Measurements from ENCODE around the gene GLI1.

GRCh38 chr12:57450057-57450456 lies 9.5 kb upstream of the GLI1 start:
- TF ChIP-seq, protein P1, sequence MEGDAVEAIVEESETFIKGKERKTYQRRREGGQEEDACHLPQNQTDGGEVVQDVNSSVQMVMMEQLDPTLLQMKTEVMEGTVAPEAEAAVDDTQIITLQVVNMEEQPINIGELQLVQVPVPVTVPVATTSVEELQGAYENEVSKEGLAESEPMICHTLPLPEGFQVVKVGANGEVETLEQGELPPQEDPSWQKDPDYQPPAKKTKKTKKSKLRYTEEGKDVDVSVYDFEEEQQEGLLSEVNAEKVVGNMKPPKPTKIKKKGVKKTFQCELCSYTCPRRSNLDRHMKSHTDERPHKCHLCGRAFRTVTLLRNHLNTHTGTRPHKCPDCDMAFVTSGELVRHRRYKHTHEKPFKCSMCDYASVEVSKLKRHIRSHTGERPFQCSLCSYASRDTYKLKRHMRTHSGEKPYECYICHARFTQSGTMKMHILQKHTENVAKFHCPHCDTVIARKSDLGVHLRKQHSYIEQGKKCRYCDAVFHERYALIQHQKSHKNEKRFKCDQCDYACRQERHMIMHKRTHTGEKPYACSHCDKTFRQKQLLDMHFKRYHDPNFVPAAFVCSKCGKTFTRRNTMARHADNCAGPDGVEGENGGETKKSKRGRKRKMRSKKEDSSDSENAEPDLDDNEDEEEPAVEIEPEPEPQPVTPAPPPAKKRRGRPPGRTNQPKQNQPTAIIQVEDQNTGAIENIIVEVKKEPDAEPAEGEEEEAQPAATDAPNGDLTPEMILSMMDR (IDR thresholded peaks at IDR 0.05; ENCODE audit: poor library complexity, severe bottlenecking), result no peak
- TF ChIP-seq TAF1 (IDR thresholded peaks at IDR 0.05; ENCODE audit: low read depth) (no peak), POLR2AphosphoS5 (IDR thresholded peaks at IDR 0.05) (no peak), EZH2 (IDR thresholded peaks at IDR 0.05; ENCODE audit: borderline replicate concordance, insufficient read depth, low read length, poor library complexity, severe bottlenecking) (no peak), REST (IDR thresholded peaks at IDR 0.05; ENCODE audit: borderline replicate concordance) (no peak), EP300 (conservative IDR thresholded peaks at IDR 0.05; ENCODE audit: poor library complexity, severe bottlenecking) (no peak), MXI1 (conservative IDR thresholded peaks at IDR 0.05; ENCODE audit: poor library complexity, severe bottlenecking) (no peak), RAD21 (conservative IDR thresholded peaks at IDR 0.05) (no peak), SMC3 (conservative IDR thresholded peaks at IDR 0.05; ENCODE audit: poor library complexity) (no peak)

All from neural cell (in vitro differentiated cells).